HFFc6 (cell line): ENCODE results near the gene INPP5K. TPM values are rescaled to one million over a fixed set of nuclear protein-coding genes. Genes with fewer than 3 reads are reported as not detected.
"Not testable (repeated sequence)": the region's sequence is repeated elsewhere in the genome, so short reads cannot be mapped to it uniquely, and the experiment has no call there.

Source experiments
- DNase-seq: peaks from one replicate; pipeline ENCODE4 v3.0.0-alpha.2; 2018
- H3K27ac Mint-ChIP-seq: 2 replicates; pipeline ENCODE4 v1.8.0; 2020; ENCODE audit warnings: mild to moderate bottlenecking, mixed read lengths
- H3K27me3 Mint-ChIP-seq: 2 replicates; pipeline ENCODE4 v1.8.0; 2021; ENCODE audit warnings: mild to moderate bottlenecking, moderate library complexity, mixed read lengths; ENCODE audit not compliant: insufficient read depth
- H3K36me3 Mint-ChIP-seq: 2 replicates; pipeline ENCODE4 v1.8.0; 2021; ENCODE audit warnings: low read depth, mixed read lengths
- H3K4me1 Mint-ChIP-seq: 2 replicates; pipeline ENCODE4 v1.8.0; 2020; ENCODE audit warnings: low read depth, mixed read lengths
- H3K4me3 Mint-ChIP-seq: 2 replicates; pipeline ENCODE4 v1.8.0; 2020; ENCODE audit warnings: mild to moderate bottlenecking, moderate library complexity, mixed read lengths
- H3K9me3 Mint-ChIP-seq: 2 replicates; pipeline ENCODE4 v1.8.0; 2020; ENCODE audit warnings: mild to moderate bottlenecking, mixed read lengths
- long read RNA-seq: library from polyadenylated mRNA; unstranded; transcript quantifications from one replicate; pipeline ENCODE4 v2.0.0, GENCODE V29; 2019
- total RNA-seq, 6 experiments: library from RNA; stranded (reverse); fragmentation: NEBNext Ultra II Directional; extraction: Animal tissue kit (Norgen Biotek cat#: 25700); gene quantifications; 2 replicates in 1 of 6; 3 replicates in 5 of 6; pipeline ENCODE4 v1.2.3, GENCODE V29; 2021
- TF ChIP-seq, protein P1 (sequence below): fragments of 200-600 bp; sonication (generic); IDR thresholded peaks from 2 replicates; pipeline ENCODE4 v1.5.0; 2021; ENCODE audit warnings: antibody characterized with exemption, mild to moderate bottlenecking

Gene INPP5K
- 10 to 100 TPM; 18.2 to 23.5 (median 20.3) TPM for total RNA-seq
- long read RNA-seq, transcript INPP5K-204 (12 exons, 2,988 nt) = major isoform, 22 of 33 reads
- long read RNA-seq, partial matches to known transcripts = 2 of 33 reads
- long read RNA-seq, other reads (novel, unspliced or antisense) = 7 of 33 reads

DNA sequence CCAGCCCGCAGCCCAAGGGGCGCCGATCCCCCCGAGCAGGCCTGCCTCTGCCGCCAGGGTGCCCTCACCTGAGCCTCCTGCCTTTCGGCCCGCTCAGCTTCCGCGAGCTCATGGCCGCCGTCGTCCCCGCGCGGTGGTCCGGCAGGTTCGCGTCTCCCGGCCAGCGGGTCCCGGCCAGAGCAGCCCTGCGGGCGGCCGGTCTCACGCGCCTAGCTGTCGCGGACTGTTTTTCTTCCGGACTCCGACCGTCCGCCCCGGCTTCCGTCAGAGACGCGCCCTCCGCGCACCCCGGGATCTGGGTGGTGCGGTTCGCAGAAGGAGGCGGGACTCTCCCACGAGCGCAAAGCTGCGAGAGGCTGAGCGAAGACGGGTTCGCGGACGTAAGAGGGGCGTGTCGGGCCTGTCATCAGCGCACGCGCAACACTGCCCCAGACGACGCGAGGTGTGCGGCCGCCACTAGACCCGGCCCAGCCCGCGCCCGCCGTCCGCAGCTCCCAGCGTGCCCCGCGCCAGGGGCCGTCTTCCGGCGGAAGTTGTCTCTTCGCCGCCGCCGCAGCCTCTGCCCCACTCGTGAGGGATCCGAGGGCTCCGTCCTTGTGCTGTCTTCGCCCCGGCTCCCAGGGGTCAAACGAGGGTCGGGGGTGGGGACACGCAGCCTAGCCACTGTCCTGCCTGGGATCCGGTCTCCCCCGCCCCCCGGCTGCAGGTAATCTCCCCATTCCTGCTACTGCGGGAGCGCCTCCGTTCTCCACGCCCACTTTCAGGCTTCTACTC is at the start of gene INPP5K:
INPP5K (minus strand) TSS at position 225 of the 774 bp plus-strand sequence; CDS start at position 112, 113 bp downstream.
- Mint-ChIP-seq H3K27ac (peak within 1 kb of the TSS; percentile 91), H3K4me3 (peak within 1 kb of the TSS; percentile 94), H3K36me3 (peaks cover 14% of the 10 kb centered on the region; the same call in 1 of the 2 replicates), H3K9me3 (no peaks in the 10 kb centered on the region), H3K27me3 (peaks cover 2% of the 10 kb centered on the region; the same call in 1 of the 2 replicates), H3K4me1 (peaks cover 17% of the 10 kb centered on the region)
- peak; percentile 97 for DNase-seq
- TF ChIP-seq, protein P1, sequence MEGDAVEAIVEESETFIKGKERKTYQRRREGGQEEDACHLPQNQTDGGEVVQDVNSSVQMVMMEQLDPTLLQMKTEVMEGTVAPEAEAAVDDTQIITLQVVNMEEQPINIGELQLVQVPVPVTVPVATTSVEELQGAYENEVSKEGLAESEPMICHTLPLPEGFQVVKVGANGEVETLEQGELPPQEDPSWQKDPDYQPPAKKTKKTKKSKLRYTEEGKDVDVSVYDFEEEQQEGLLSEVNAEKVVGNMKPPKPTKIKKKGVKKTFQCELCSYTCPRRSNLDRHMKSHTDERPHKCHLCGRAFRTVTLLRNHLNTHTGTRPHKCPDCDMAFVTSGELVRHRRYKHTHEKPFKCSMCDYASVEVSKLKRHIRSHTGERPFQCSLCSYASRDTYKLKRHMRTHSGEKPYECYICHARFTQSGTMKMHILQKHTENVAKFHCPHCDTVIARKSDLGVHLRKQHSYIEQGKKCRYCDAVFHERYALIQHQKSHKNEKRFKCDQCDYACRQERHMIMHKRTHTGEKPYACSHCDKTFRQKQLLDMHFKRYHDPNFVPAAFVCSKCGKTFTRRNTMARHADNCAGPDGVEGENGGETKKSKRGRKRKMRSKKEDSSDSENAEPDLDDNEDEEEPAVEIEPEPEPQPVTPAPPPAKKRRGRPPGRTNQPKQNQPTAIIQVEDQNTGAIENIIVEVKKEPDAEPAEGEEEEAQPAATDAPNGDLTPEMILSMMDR = no peak

DNA sequence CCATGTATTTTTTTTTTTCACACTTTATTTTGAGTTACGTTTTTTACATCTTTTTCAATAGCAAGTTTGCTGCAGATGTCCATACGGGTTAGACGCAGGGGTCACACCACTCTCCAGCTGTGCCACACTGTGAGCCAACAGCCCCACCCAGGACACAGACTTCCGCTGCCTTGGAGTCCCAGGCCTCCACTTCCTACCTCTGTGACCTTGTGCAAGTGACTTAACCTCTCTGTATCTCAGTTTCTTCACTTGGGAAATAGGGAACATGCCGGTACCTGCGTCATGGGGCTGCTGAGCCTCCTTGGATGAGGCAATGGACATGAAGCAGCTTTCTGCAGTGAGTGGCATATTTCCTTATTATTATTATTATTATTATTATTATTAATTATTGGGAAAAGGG is 49.5 kb upstream of the INPP5K start:
- Mint-ChIP-seq H3K4me3 (no peak overlapping the region), H3K27ac (no peak overlapping the region), H3K9me3 (no peaks in the 10 kb centered on the region), H3K36me3 (no peaks in the 10 kb centered on the region), H3K27me3 (peaks cover 7% of the 10 kb centered on the region), H3K4me1 (peaks cover 15% of the 10 kb centered on the region)
- TF ChIP-seq, protein P1 = no peak
- DNase-seq = no peak

DNA sequence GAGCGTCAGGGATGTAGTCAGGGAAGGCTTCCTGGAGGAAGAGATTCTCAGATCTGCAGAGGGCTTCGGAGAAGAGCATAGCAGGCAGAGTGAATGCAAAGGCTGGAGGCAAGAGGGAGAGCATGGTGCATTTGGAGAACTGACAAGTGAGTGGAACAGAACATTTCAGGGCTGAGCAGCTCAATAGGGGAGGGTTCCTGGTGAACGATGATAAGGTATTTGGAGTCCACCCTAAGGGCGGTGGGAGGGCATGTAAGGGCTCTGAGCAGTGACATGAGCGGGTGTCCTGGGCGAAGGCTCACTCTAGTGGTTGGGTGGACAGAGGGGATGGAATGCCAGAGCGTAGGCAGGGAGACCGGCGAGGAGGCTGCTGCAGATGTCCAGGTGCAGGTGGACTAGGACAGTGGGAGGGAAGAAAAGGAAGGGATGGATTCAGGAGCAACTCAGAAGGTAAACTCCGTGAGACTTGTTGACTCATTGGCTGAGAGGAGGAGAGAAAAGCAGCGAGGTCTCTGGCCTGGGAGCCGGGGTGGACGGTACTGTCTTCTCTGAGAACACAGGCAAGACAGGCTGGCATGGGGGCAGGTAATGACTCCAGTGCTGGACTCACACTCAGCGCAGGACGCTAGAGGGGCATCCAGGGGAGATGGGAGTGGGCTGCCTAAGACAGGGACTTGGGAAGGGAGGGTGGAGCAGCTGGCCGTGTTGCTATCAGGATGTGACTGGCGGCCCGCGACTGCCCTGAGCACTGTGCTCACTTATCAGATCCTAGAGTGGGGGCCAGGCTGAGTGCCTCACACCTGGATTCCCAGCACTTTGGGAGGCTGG is 47.6 kb upstream of the INPP5K start:
- TF ChIP-seq, protein P1 = no peak
- no peaks in the 10 kb centered on the region for H3K9me3 Mint-ChIP-seq
- H3K27ac Mint-ChIP-seq = no peak overlapping the region
- peak overlapping the region; percentile 11; the same call in 1 of the 2 replicates for H3K4me3 Mint-ChIP-seq
- H3K4me1 Mint-ChIP-seq = peaks cover 34% of the 10 kb centered on the region
- peaks cover 6% of the 10 kb centered on the region for H3K27me3 Mint-ChIP-seq
- H3K36me3 Mint-ChIP-seq = no peaks in the 10 kb centered on the region
- no peak for DNase-seq

DNA sequence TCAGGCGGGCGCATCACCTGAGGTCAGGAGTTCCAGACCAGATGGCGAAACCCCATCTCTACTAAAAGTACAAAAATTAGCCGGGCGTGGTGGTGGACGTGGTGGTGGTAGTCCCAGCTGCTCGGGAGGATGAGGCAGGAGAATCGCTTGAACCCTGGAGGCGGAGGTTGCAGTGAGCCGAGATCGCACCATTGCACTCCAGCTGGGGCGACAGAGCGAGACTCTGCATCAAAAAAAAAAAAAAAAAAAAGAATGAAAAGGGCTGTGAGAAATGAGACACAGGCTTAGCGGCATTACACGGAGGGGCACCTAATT is 47.0 kb upstream of the INPP5K start:
- not testable (repeated sequence) for DNase-seq, H3K27ac Mint-ChIP-seq, H3K36me3 Mint-ChIP-seq, H3K9me3 Mint-ChIP-seq, H3K27me3 Mint-ChIP-seq
- Mint-ChIP-seq H3K4me3 (peak overlapping the region; percentile 11; the same call in 1 of the 2 replicates), H3K4me1 (peaks cover 35% of the 10 kb centered on the region)

DNA sequence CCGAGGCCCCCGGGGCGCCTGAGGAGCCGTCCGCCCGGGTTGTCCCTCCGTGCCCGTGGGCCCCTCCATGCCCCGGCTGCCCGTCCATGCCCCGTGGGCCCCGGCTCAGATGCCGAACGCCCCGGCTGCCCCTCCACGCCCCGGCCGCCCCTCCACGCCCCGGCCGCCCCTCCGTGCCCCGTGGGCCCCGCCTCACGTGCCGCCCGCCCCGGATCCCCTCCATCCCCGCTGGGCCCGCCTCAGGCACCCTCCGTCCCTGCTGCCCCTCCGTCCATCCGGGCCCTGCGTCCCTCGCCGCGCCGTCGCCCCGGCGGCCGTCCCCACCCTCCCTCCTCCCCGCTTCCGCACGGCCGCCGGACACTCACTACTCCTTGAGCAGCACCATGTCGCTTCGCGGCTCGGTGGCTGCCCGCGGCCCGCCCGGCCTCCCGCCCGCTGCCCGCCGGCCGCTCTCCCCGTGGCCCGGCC is 45.8 kb upstream of the INPP5K start:
- Mint-ChIP-seq H3K4me3 (peak overlapping the region; percentile 96; the same call in 1 of the 2 replicates), H3K4me1 (peaks cover 38% of the 10 kb centered on the region), H3K36me3 (peaks cover 3% of the 10 kb centered on the region; the same call in 1 of the 2 replicates), H3K9me3 (no peaks in the 10 kb centered on the region), H3K27ac (no peak overlapping the region), H3K27me3 (peaks cover 5% of the 10 kb centered on the region)
- DNase-seq = peak; percentile 16
- TF ChIP-seq, protein P1 = no peak
